HAP-1 (cell line): ENCODE measurements around the gene USP48.
"Not testable (repeated sequence)": the region's sequence is repeated elsewhere in the genome, so short reads cannot be mapped to it uniquely, and the experiment has no call there.

Source experiments
- DNase-seq, 2 experiments: peaks; one replicate each; pipeline ENCODE4 v3.0.0-alpha.2; 2016 to 2020; ENCODE audit warnings: low spot score in 2 of 2
- H3K27me3 ChIP-seq: fragments of 250-450 bp; sonication (Bioruptor Pico); 2 replicates; pipeline ENCODE4 v1.5.1; 2020; ENCODE audit warnings: low read depth, mild to moderate bottlenecking, moderate library complexity
- H3K36me3 ChIP-seq: fragments of 250-450 bp; sonication (Bioruptor Pico); replicated peaks from 2 replicates; pipeline ENCODE4 v1.5.1; 2020; ENCODE audit warnings: mild to moderate bottlenecking
- H3K4me1 ChIP-seq: fragments of 250-450 bp; sonication (Bioruptor Pico); 2 replicates; pipeline ENCODE4 v1.5.1; 2020; ENCODE audit warnings: mild to moderate bottlenecking
- H3K4me3 ChIP-seq: fragments of 250-450 bp; sonication (Bioruptor Pico); 2 replicates; pipeline ENCODE4 v1.5.1; 2020; ENCODE audit warnings: mild to moderate bottlenecking, moderate library complexity
- H3K9me3 ChIP-seq: fragments of 250-450 bp; sonication (Bioruptor Pico); 2 replicates; pipeline ENCODE4 v1.5.1; 2020; ENCODE audit warnings: mild to moderate bottlenecking, moderate library complexity
- in situ Hi-C: fragments of 300-500 bp; cut with MboI; formaldehyde crosslinking; loops from 3 replicates; pipeline ENCODE4 v1.14.3; 2020; ENCODE audit warnings: low sequenced_read_pairs, inconsistent platforms, mixed read lengths

USP48 gene, protein sequence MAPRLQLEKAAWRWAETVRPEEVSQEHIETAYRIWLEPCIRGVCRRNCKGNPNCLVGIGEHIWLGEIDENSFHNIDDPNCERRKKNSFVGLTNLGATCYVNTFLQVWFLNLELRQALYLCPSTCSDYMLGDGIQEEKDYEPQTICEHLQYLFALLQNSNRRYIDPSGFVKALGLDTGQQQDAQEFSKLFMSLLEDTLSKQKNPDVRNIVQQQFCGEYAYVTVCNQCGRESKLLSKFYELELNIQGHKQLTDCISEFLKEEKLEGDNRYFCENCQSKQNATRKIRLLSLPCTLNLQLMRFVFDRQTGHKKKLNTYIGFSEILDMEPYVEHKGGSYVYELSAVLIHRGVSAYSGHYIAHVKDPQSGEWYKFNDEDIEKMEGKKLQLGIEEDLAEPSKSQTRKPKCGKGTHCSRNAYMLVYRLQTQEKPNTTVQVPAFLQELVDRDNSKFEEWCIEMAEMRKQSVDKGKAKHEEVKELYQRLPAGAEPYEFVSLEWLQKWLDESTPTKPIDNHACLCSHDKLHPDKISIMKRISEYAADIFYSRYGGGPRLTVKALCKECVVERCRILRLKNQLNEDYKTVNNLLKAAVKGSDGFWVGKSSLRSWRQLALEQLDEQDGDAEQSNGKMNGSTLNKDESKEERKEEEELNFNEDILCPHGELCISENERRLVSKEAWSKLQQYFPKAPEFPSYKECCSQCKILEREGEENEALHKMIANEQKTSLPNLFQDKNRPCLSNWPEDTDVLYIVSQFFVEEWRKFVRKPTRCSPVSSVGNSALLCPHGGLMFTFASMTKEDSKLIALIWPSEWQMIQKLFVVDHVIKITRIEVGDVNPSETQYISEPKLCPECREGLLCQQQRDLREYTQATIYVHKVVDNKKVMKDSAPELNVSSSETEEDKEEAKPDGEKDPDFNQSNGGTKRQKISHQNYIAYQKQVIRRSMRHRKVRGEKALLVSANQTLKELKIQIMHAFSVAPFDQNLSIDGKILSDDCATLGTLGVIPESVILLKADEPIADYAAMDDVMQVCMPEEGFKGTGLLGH

DNA sequence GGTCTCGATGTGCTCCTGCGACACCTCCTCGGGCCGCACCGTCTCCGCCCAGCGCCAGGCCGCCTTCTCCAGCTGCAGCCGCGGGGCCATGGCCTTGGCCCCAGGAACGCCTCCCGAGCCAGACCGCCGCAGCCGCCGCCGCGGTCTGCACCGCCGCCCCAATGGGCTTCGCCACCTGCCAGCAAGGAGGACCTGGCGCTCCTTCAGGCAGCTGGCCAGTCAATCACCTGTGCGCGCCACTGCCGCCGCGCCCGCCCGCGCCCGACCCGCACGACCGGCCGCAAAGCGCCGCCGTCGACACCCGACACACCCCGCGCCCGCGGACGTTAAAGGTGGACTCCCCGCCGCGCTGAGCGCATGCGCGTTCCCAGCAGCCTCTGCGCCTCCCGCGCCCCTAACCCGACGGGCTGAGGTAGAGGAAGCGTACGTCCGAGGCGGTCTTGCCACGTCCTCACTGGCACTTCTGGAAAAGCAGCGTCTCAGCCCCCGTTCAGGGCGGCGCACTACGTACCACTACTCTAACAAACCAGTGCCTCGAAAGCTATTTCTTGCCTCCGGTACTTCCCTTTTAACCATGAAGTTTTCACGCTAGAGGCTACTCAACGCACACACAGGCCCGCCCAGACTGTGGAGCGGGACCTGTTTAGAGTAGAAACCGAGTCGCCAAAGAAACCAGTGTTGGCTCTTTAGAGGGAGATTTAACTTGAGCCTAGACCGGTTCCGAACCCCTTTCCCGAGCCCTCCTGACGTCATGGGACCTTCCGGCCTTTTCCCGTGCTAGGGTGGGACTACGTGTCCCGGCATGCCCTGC lies at the start of gene USP48:
Gene USP48, minus strand, starts transcription at position 282 of the 811 bp plus-strand sequence. Its CDS starts 192 bp downstream, at position 90.
- in situ Hi-C loops, result no loop called here
- Histone ChIP-seq H3K36me3 (no peaks in the 10 kb centered on the region), H3K27me3 (no peaks in the 10 kb centered on the region), H3K4me1 (peaks cover 8% of the 10 kb centered on the region; the same call in 1 of the 2 replicates), H3K4me3 (peak within 1 kb of the TSS; percentile 85), H3K9me3 (no peaks in the 10 kb centered on the region)
- DNase-seq, result peak; percentile 90 to 97

DNA sequence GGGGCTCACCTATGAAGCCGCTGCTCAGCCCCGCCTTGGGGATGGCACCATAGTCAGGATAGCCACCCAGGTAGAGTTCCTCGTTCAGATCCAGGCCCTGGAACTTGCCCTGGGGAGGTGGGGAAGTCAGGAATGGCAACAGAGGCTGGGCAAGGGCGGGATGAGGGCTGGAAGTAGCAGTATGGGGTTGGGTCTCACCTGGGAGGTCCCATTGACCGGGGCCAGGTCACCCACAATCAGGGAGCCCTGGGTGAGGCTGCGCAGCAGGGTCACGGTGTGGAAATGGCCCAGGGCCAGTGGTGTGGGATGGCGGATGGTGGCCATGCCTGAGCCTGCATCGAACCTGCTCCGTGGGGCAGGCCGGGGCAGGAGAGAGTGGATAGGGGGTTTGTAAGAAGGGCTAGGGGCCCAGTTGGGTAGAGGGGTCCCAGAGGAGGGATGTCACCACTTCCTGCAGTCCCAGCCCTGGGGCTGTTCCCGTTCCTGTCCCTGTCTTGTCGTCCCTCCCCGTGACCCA lies 48.6 kb upstream of the USP48 start:
- Histone ChIP-seq H3K27me3 (no peaks in the 10 kb centered on the region), H3K9me3 (peaks cover 5% of the 10 kb centered on the region), H3K4me3 (no peak overlapping the region), H3K4me1 (no peaks in the 10 kb centered on the region), H3K36me3 (peaks cover 50% of the 10 kb centered on the region)
- DNase-seq, result no peak
- in situ Hi-C loops, result no loop called here

DNA sequence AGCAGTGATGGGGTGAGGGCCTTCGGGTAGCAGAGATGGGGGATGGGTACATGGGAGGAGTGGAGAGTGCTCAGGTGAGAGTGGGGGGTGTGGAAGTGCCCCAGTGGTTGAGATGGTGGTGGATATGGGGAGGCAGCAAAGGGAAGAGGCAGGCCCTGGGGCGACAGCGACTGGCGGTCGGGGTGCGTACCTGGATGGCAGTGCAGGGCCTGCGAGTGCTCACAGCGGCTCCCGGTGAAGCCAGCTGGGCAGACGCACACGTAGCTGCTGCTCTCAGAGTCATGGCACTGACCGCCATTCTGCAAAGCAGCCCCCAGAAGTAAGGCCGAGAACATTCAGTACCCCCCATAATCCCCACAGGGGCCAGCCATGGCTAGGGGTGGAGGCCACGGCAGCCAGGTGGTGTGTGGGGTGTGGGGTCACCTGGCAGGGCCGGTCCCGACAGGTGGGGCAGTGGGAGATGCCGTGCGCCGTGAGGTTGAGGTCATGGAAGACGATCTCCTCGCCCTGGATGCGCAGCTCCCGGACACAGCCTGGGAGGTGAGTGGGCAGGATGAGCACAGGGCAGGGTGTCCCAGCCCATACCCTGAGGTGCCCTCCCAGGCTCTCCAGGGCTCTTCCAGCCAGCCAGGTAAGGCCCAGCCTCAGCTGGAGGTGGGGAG lies 48.0 kb upstream of the USP48 start:
- in situ Hi-C loops, result no loop called here
- Histone ChIP-seq H3K27me3 (no peaks in the 10 kb centered on the region), H3K4me1 (no peaks in the 10 kb centered on the region), H3K36me3 (peaks cover 45% of the 10 kb centered on the region), H3K9me3 (peaks cover 5% of the 10 kb centered on the region), H3K4me3 (no peak overlapping the region)
- no peak for DNase-seq

DNA sequence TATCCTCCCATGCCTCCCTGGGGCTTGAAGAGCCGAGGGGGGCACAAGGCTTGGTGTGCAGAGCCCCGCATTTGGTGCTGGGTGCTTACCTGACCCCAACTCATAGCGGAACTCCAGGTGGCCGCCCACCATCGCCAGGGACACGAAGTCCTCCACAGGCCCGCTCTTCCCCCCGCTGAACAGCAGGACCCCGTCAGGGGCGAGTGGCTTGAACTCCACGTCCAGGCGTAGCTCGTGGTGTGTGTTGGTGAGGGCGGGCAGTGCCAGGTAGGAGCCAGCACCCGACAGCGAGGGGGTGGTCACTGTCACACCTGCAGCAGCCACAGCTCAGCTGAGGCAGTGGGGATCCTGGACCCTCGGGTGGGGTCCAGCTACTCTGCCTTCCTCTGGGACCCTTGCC lies 46.3 kb upstream of the USP48 start:
- peaks cover 31% of the 10 kb centered on the region for H3K36me3 ChIP-seq
- peaks cover 5% of the 10 kb centered on the region for H3K9me3 ChIP-seq
- no peaks in the 10 kb centered on the region for H3K4me1 ChIP-seq
- DNase-seq, result no peak
- in situ Hi-C loops, result no loop called here
- H3K27me3 ChIP-seq, result no peaks in the 10 kb centered on the region
- no peak overlapping the region for H3K4me3 ChIP-seq

DNA sequence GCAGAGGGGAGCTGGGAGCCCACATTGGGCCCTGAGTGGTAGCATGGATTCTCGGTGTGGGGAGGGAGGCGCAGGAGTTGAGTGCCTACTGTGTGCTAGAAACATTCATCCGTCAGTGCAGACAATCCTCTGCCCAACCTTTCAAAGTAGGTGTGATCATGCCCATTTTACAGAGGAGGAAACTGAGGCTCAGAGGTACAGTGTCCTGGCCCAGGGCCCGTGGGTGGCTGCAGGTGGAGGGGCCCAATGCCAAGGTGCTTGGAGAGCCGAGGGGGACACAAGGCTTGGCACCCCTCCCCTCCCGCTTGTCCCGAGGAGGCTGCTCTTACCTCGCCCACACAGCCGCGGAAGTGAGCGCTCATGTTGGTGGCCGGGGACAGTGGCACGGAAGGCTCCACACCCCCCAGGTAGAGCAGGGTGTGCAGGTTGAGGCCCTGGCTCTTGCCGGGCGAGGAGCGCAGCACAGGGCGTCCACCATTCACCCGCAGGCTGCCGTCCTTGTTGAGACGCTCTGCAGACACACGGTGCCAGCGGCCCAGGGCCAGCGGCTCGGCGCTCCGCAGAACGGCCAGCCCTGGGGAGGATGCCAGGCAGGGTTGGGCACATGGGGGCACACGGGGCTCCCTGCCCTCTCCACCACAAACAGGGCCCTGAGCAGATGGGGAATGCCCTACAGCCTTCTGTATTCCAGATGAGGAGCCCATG lies 45.7 kb upstream of the USP48 start:
- peaks cover 24% of the 10 kb centered on the region for H3K36me3 ChIP-seq
- H3K27me3 ChIP-seq, result no peaks in the 10 kb centered on the region
- DNase-seq, result no peak
- no peaks in the 10 kb centered on the region for H3K9me3 ChIP-seq
- H3K4me1 ChIP-seq, result no peaks in the 10 kb centered on the region
- H3K4me3 ChIP-seq, result no peak overlapping the region
- in situ Hi-C loops, result no loop called here

DNA sequence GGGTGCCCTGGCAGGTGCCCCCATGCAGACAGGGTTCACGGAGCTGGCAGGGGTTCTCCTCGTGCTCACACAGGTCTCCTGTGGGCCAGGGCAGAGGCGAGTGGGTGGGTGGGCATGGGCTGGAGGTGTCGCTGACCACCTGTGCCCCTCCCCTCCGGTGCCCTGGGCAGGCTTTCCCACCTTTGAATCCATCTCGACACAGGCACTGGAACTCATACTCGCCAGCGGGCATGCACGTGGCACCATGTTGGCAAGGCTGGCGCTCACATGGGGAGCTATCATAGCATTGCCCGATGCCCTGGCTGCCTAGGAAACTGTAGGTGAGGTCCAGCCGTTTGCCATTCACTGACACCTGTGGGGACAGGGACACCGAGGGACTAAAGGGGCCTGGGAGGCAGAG lies 45.1 kb upstream of the USP48 start:
- Histone ChIP-seq H3K9me3 (no peaks in the 10 kb centered on the region), H3K4me1 (no peaks in the 10 kb centered on the region), H3K4me3 (no peak overlapping the region), H3K27me3 (no peaks in the 10 kb centered on the region), H3K36me3 (peaks cover 19% of the 10 kb centered on the region)
- DNase-seq, result no peak
- in situ Hi-C loops, result no loop called here

DNA sequence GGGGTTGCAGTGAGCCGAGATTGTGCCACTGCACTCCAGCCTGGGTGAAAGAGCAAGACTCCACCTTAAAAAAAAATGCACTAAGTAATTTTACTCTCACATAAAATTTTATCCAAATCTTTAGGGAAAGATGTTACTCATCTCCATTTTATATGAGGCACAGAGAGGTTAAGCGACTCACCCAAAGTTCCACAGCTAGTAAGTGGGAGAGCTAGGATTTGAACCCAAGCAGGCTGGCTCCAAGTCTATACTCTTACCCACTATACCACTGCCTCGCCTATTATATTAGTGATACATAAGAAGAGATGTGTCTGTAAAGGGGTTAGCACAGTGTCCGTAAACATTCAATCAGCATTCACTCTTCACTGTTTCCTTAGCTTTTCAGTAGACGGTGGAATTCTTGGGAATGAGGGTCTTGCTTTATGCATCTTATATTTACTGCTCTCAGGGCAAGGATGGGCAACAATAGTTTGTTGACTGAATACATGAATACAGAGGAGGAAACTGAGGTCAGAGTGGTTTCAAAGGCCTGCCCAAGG lies 44.3 kb upstream of the USP48 start:
- no peak overlapping the region for H3K4me3 ChIP-seq
- no peak for DNase-seq
- in situ Hi-C loops, result no loop called here
- no peaks in the 10 kb centered on the region for H3K4me1 ChIP-seq
- H3K36me3 ChIP-seq, result peaks cover 17% of the 10 kb centered on the region
- H3K9me3 ChIP-seq, result no peaks in the 10 kb centered on the region
- no peaks in the 10 kb centered on the region for H3K27me3 ChIP-seq

DNA sequence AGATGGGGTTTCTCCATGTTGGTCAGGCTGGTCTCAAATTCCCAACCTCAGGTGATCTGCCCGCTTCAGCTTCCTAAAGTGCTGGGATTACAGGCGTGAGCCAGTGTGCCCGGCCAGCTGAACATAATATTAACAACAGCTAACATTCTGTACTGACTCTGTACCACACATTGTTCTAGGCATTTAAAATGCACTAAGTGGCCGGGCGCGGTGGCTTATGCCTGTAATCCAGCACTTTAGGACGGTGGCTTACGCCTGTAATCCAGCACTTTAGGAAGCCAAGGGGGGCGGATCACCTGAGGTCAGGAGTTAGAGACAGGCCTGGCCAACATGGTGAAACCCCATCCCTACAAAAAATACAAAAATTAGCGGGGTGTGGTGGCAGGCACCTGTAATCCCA lies 43.7 kb upstream of the USP48 start:
- peaks cover 17% of the 10 kb centered on the region for H3K36me3 ChIP-seq
- DNase-seq, H3K9me3 ChIP-seq, H3K27me3 ChIP-seq, H3K4me3 ChIP-seq, in situ Hi-C loops, H3K4me1 ChIP-seq: not testable (repeated sequence)

DNA sequence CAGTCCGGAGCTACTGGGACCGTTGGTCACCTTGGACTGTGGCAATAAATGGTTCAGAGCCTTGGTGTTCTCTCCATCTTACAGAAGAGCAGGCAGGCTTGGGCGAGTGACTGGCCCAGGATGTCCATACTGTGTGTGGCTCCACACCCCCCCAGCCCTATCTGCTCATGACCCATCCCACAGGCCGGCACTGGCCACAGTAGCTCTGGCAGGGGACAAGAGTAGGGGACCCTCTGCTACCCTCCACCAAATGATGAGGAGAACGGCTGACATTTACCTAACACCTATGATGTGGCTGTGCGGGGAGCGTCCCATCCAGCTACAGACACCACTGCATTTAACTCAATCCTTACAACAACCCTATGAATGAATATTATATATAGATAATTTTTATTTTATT lies 42.4 kb upstream of the USP48 start:
- H3K9me3 ChIP-seq, result no peaks in the 10 kb centered on the region
- no peaks in the 10 kb centered on the region for H3K4me1 ChIP-seq
- H3K36me3 ChIP-seq, result peaks cover 17% of the 10 kb centered on the region
- H3K4me3 ChIP-seq, result no peak overlapping the region
- H3K27me3 ChIP-seq, result no peaks in the 10 kb centered on the region
- in situ Hi-C loops, result no loop called here
- DNase-seq, result no peak

DNA sequence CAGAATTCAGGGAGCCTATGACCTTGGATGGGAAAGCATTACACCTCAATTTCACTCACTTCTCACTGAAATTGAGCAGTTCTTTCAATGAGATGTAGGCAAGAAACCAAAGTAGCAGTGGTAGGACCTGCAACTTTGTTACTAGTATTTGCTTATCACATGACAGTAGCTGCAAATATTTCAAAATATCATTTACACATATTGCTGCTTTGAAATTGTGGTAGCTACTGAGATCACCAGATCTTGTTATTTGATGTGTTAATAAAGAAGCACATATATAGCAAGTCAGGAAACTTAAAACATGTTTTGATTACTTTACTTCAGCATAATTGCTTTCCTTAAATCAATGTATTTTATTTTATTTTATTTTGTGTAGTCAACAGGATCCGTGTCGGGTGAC lies 42.0 kb upstream of the USP48 start:
- DNase-seq, result no peak

DNA sequence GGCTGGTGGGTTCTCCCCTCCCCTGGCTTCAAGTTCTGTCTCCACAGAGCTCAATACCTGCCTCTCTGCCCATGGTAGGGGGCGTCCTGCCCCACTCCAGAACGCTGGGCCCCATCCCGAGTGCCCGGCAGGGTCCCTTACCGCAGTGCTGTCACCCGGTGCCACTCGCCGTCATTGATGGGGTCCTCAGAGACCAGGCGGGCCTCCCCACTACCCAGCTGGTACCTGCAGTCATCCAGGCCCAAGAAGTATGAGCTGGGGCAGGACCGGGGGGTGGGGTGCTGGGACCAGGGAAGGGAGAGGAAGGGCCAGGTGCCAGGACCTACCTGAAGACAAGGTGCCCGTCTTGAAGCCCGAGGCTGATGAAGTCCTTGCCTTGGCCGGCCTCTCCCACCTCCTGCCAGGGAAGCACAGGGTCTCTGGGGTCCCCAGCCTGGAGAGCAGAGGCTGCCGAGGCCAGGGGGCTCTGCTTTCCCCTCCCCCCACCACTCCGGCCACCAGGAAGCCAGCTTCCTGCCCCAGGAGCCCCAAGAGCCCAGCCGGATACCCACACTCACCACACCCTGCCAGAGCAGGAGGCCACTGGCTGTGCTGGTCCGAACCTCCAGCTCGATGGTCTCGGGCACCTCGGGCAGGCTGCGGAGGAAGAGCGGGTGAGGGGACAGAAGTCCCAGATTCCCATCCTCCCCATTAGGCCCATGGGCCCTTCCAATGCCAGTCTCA lies 41.2 kb upstream of the USP48 start:
- H3K9me3 ChIP-seq, result no peaks in the 10 kb centered on the region
- peaks cover 12% of the 10 kb centered on the region for H3K36me3 ChIP-seq
- H3K27me3 ChIP-seq, result no peaks in the 10 kb centered on the region
- no peak overlapping the region for H3K4me3 ChIP-seq
- H3K4me1 ChIP-seq, result no peaks in the 10 kb centered on the region
- no peak for DNase-seq
- in situ Hi-C loops, result no loop called here

More for the DNA sequence above, 42.0 kb upstream of the USP48 start:
- in situ Hi-C loops, result no loop called here
- Histone ChIP-seq H3K4me1 (no peaks in the 10 kb centered on the region), H3K36me3 (peaks cover 17% of the 10 kb centered on the region), H3K4me3 (no peak overlapping the region), H3K9me3 (no peaks in the 10 kb centered on the region), H3K27me3 (no peaks in the 10 kb centered on the region)
